ENCODE measurements around the gene HDHD5. TPM values are rescaled to one million over a fixed set of nuclear protein-coding genes. Genes with fewer than 3 reads are reported as not detected.

HDHD5 gene
- total and polyA plus RNA-seq, 10 of the 15 experiments (the other 5 are each of a cell fraction or from before 2014, with no cell fraction given) = 1.7 to 68.0 (median 49.9) TPM

- POLR2A ChIA-PET = interaction anchor here (0.6 to 1.2 kb wide), 2 partner anchors 13 to 448 kb away, joined by 3 to 4 read pairs; no protein-coding TSS in a partner anchor
- peaks cover 24% of the 10 kb centered on the region for H3K79me2 ChIP-seq (ENCODE audit: control insufficient read depth, insufficient read depth, low read length)
- H2AFZ ChIP-seq (ENCODE audit: control insufficient read depth, low read depth, low read length) = no peak overlapping the region
- H3K27ac ChIP-seq (ENCODE audit: control insufficient read depth, insufficient read depth) = no peak overlapping the region
- ATAC-seq (no peak), FAIRE-seq (no peak), DNase-seq (ENCODE audit: low read depth, low spot score) (no peak)
- H3K36me3 ChIP-seq (ENCODE audit: control insufficient read depth in 2 of 2, insufficient read depth in 2 of 2, low read length in 1 of 2) = no peaks in the 10 kb centered on the region
- no peak overlapping the region; the same call in 1 of the 2 replicates for H3K9ac ChIP-seq (ENCODE audit: control insufficient read depth, insufficient read depth, low read length)
- peak overlapping the region; percentile 60 for H3K4me2 ChIP-seq (ENCODE audit: control insufficient read depth, insufficient read depth)
- CTCF ChIA-PET = interaction anchor here (0.6 to 8.1 kb wide), 6 partner anchors 10 to 344 kb away, joined by 3 to 72 read pairs (median 4); no protein-coding TSS in a partner anchor
- WGBS (ENCODE audit: insufficient coverage, insufficient replicate concordance, low lambda C conversion rate, missing lambda C conversion rate) = 62% methylated on average over 3 of the region's 3 CpGs
- RAD21 ChIA-PET (ENCODE audit: unreplicated experiment) = interaction anchor here (1.5 to 1.9 kb wide), 2 partner anchors 14 to 344 kb away, joined by 6 to 7 read pairs; no protein-coding TSS in a partner anchor
- H3K27me3 ChIP-seq (replicated peaks in 1 of 2; ENCODE audit: control insufficient read depth in 2 of 2, insufficient read depth in 2 of 2, low read length in 1 of 2) = no peaks in the 10 kb centered on the region
- 0 out of 2 replicates have a peak, but pooled peaks have one; percentile 35 for TF ChIP-seq SMARCA5 (IDR thresholded peaks at IDR 0.05)
- TF ChIP-seq ZNF592 (IDR thresholded peaks at IDR 0.05) = no peak
- H4K20me1 ChIP-seq (ENCODE audit: control insufficient read depth, insufficient read depth) = peaks cover 2% of the 10 kb centered on the region; the same call in 1 of the 2 replicates
- intact Hi-C loops (cut with micrococcal nuclease; ENCODE audit: unreplicated experiment) (loop anchor here (10.0 kb wide), 1 partner anchor 333 kb away; the partner anchor contains the start of gene XKR3), in situ Hi-C loops (cut with MboI) (no loop called here)
- BruUV-seq (replicated peaks) = TSS peak; percentile 69
- SMC1A ChIA-PET (ENCODE audit: uncharacterized antibody, unreplicated experiment) = interaction anchor here (0.9 to 1.6 kb wide), 5 partner anchors 9 to 344 kb away, joined by 3 to 10 read pairs (median 3); no protein-coding TSS in a partner anchor
- peaks cover 3% of the 10 kb centered on the region; the same call in 1 of the 2 replicates for H3K4me1 ChIP-seq (ENCODE audit: control insufficient read depth, insufficient read depth, low read length)
- no peaks in the 10 kb centered on the region for H3K9me3 ChIP-seq (replicated peaks; ENCODE audit: control insufficient read depth, insufficient read depth, low read length)
- H3K4me3 ChIP-seq = peak overlapping the region; percentile 79
Observed at GRCh38 chr22:17157714-17158113, 1.4 kb downstream of the HDHD5 start.
